GM12878 (cell line): ENCODE results near the gene CCSER1. TPM values are rescaled to one million over a fixed set of nuclear protein-coding genes. Genes with fewer than 3 reads are reported as not detected.
"Not testable (repeated sequence)": the region's sequence is repeated elsewhere in the genome, so short reads cannot be mapped to it uniquely, and the experiment has no call there.

Experiments
- ATAC-seq: fragments of 200-7000 bp; cut with Tn5 transposase; 3 replicates; pipeline ENCODE4 v1.9.1; 2020; ENCODE audit warnings: mild to moderate bottlenecking, moderate library complexity
- BruUV-seq: library from RNA; stranded (reverse); fragments of 400-500 nt; replicated peaks from 2 replicates; lab custom pipeline; 2021; lab: Mats Ljungman, UMichigan
- CTCF ChIA-PET: fragments of 300-600 bp; sonication (Branson Sonifier 250); formaldehyde crosslinking; extraction: SDS; loops from one replicate; lab custom pipeline; 2021; ENCODE audit warnings: inconsistent platforms; lab: Yijun Ruan, JAX
- POLR2A ChIA-PET: fragments of 350-600 bp; formaldehyde crosslinking; extraction: SDS; loops from one replicate; lab custom pipeline; 2021; ENCODE audit warnings: inconsistent platforms; lab: Charles Lee
- RAD21 ChIA-PET: fragments of 300-600 bp; sonication (Branson Sonifier 250); formaldehyde crosslinking; loops from one replicate; lab custom pipeline; 2023; ENCODE audit warnings: antibody characterized with exemption; ENCODE audit not compliant: unreplicated experiment; lab: Charles Lee
- SMC1A ChIA-PET: fragments of 300-600 bp; sonication (Branson Sonifier 250); formaldehyde crosslinking; loops from one replicate; lab custom pipeline; 2023; ENCODE audit not compliant: unreplicated experiment, uncharacterized antibody; lab: Charles Lee
- DNase-seq: peaks from one replicate; pipeline ENCODE4 v3.0.0-alpha.2; 2011; ENCODE audit warnings: low read depth, low spot score
- FAIRE-seq: peaks from 3 replicates; lab custom pipeline; 2011; peaks lifted over from hg19 to GRCh38; lab: Jason Lieb, UNC
- H2AFZ ChIP-seq: 2 replicates; pipeline ENCODE4 v1.6.0; 2011; ENCODE audit warnings: low read depth, low read length, control low read depth; ENCODE audit not compliant: control insufficient read depth
- H3K27ac ChIP-seq: 2 replicates; pipeline ENCODE4 v1.5.1; 2011; ENCODE audit warnings: control low read depth; ENCODE audit not compliant: control insufficient read depth, insufficient read depth
- H3K27me3 ChIP-seq, 2 experiments: replicated peaks in 1 of 2; 2 replicates each; pipeline versions ENCODE4 v1.6.0 to v1.6.1; 2011; ENCODE audit warnings: low read length in 1 of 2; ENCODE audit not compliant: control insufficient read depth in 2 of 2, insufficient read depth in 2 of 2
- H3K36me3 ChIP-seq, 2 experiments: 2 replicates each; pipeline ENCODE4 v1.5.1; 2011; ENCODE audit warnings: low read length in 1 of 2; ENCODE audit not compliant: control insufficient read depth in 2 of 2, insufficient read depth in 2 of 2
- H3K4me1 ChIP-seq: 2 replicates; pipeline ENCODE4 v1.6.1; 2011; ENCODE audit warnings: mild to moderate bottlenecking, low read length, moderate library complexity, mixed read lengths; ENCODE audit not compliant: control insufficient read depth, insufficient read depth
- H3K4me2 ChIP-seq: 2 replicates; pipeline ENCODE4 v1.6.0; 2011; ENCODE audit warnings: control low read depth; ENCODE audit not compliant: control insufficient read depth, insufficient read depth
- H3K4me3 ChIP-seq: fragments of 200-600 bp; sonication (generic); 2 replicates; pipeline ENCODE4 v1.5.1; 2016
- H3K79me2 ChIP-seq: 2 replicates; pipeline ENCODE4 v1.6.0; 2011; ENCODE audit warnings: low read length; ENCODE audit not compliant: control insufficient read depth, insufficient read depth
- H3K9ac ChIP-seq: 2 replicates; pipeline ENCODE4 v1.8.0; 2011; ENCODE audit warnings: low read length, control low read depth, mixed read lengths; ENCODE audit not compliant: control insufficient read depth, insufficient read depth
- H3K9me3 ChIP-seq: replicated peaks from 3 replicates; pipeline ENCODE4 v1.5.1; 2011; ENCODE audit warnings: mild to moderate bottlenecking, low read length; ENCODE audit not compliant: control insufficient read depth, insufficient read depth
- H4K20me1 ChIP-seq: 2 replicates; pipeline ENCODE4 v1.6.0; 2011; ENCODE audit not compliant: control insufficient read depth, insufficient read depth
- ASH2L ChIP-seq: fragments of 300-600, 200-600 bp; sonication (generic); IDR thresholded peaks from 2 replicates; pipeline ENCODE4 v1.6.1; 2017; ENCODE audit warnings: low read depth, mild to moderate bottlenecking, borderline replicate concordance
- CREB1 ChIP-seq: IDR thresholded peaks from 2 replicates; pipeline ENCODE4 v1.6.1; 2012; ENCODE audit warnings: low read depth, mild to moderate bottlenecking, inconsistent platforms
- MTA2 ChIP-seq: fragments of 450-650 bp; IDR thresholded peaks from 2 replicates; pipeline ENCODE4 v1.6.1; 2016; ENCODE audit warnings: low read depth, mild to moderate bottlenecking, moderate library complexity
- MYC ChIP-seq: IDR thresholded peaks from 2 replicates; pipeline ENCODE4 v1.6.1; 2011; ENCODE audit warnings: mild to moderate bottlenecking, low read length, moderate library complexity, inconsistent platforms; ENCODE audit not compliant: insufficient read depth, insufficient replicate concordance, insufficient read length, severe bottlenecking
- YY1 ChIP-seq: IDR thresholded peaks from 2 replicates; pipeline ENCODE4 v1.6.1; 2011; ENCODE audit warnings: low read depth, mild to moderate bottlenecking, low read length
- WGBS: methylation state at CpG from one replicate; pipeline ENCODE4 v1.1.6; 2016; ENCODE audit warnings: low lambda C conversion rate; ENCODE audit not compliant: insufficient replicate concordance, insufficient coverage; ENCODE audit errors: missing lambda C conversion rate; 5-methylcytosine and 5-hydroxymethylcytosine counted together
- in situ Hi-C: fragments of 300-500 bp; cut with MboI; formaldehyde crosslinking; loops from 9 replicates; pipeline ENCODE4 v1.14.3; 2018; ENCODE audit warnings: mixed read lengths
- intact Hi-C: fragments of 100-400 bp; cut with micrococcal nuclease; formaldehyde crosslinking; loops from one replicate; pipeline ENCODE4 v1.14.2; 2022; ENCODE audit not compliant: unreplicated experiment
- polyA plus RNA-seq, 11 experiments: library from polyadenylated mRNA; depleted of rRNA in 4 of 11; unstranded in 6 of 11; stranded (reverse) in 5 of 11; fragments of >200 nt; fragmentation: Nextera tagmentation in 4 of 11; fragmentation: Illumina TruSeq in 1 of 11; extraction: Ambion mirVana in 4 of 11; extraction: Trizol in 1 of 11; gene quantifications; 1 replicate in 1 of 11; 2 replicates in 10 of 11; pipeline versions ENCODE4 v1.2.1 to v1.2.3, GENCODE V29; 2011 to 2016; ENCODE audit warnings: inconsistent platforms in 2 of 11, missing spikeins in 2 of 11, low read depth in 1 of 11
- total RNA-seq, 4 experiments: library from RNA; depleted of rRNA in 3 of 4; stranded (reverse); fragments of >200 nt in 3 of 4; fragmentation: Illumina TruSeq in 1 of 4; extraction: Trizol in 1 of 4; gene quantifications; 2 replicates each; pipeline versions ENCODE4 v1.2.1 to v1.2.3, GENCODE V29; 2013 to 2021
- TF ChIP-seq, protein P1 (sequence below): IDR thresholded peaks from 2 replicates; pipeline ENCODE4 v1.6.1; 2012; ENCODE audit warnings: low read depth, low read length, improper control_type of control experiment

CCSER1 gene
- total and polyA plus RNA-seq, 10 of the 15 experiments (the other 5 are each of a cell fraction or from before 2014, with no cell fraction given), result 0.22 to 2.7 (median 1.0) TPM

DNA sequence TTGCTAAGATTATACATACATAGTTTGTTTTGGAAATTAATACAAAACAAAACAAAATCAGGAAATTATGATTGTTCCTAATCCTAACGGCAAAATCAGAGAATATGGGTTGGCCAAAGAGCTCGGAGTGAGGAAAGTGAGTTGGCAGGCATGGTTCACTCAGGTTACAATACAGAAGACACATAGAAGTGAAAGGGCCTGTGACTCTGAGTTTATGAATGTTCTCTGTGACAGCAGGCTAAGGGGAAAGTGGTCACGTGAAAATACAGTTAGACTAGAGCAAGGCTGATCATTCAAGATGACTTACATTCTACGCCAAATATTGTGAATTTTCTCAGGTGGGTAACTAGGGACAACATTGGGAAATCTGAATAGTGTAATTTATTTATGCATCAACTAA is 1001.3 kb downstream of the CCSER1 start (continued):
- TF ChIP-seq, protein P1, sequence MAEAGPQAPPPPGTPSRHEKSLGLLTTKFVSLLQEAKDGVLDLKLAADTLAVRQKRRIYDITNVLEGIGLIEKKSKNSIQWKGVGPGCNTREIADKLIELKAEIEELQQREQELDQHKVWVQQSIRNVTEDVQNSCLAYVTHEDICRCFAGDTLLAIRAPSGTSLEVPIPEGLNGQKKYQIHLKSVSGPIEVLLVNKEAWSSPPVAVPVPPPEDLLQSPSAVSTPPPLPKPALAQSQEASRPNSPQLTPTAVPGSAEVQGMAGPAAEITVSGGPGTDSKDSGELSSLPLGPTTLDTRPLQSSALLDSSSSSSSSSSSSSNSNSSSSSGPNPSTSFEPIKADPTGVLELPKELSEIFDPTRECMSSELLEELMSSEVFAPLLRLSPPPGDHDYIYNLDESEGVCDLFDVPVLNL, result no peak
- TF ChIP-seq YY1 (no peak), MYC (no peak), MTA2 (no peak)

DNA sequence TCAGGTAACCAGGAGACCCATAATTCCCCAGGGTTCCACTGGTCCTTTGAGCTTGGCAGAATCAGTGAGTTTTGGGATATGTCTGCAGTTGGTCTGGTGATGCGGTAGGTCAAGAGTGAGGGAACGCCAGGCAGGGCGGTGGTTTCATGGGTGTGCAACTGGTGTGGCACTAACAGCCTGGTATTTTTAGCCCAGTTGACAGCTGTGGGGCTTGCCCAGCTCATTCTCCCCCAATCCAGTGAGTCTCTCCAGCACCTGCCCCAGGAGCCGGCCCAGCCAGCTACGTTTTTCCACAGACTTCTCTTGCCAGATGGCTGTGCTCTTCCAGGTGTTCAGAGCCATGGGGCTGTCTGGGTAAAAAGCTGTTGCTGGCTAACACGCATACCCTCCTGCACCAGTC is 1019.9 kb downstream of the CCSER1 start:
- POLR2A ChIA-PET, result no interaction called here

DNA sequence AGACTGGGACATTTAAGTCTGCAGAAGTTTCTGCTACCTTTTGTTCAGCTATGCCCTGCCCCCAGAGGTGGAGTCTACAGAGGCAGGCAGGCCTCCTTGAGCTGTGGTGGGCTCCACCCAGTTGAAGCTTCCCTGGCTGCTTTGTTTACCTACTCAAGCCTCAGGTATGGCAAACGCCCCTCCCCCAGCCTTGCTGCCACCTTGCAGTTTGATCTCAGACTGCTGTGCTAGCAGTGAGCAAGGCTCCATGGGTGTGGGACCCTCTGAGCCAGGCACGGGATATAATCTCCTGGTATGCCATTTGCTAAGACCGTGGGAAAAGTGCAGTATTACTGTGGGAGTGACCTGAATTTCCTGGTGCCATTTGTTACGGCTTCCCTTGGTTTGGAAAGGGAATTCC is 1026.8 kb downstream of the CCSER1 start:
- H4K20me1 ChIP-seq, FAIRE-seq, ATAC-seq, H3K27ac ChIP-seq, in situ Hi-C loops, intact Hi-C loops, H3K4me1 ChIP-seq, H2AFZ ChIP-seq, DNase-seq, RAD21 ChIA-PET, BruUV-seq, H3K9me3 ChIP-seq, SMC1A ChIA-PET, H3K9ac ChIP-seq, H3K79me2 ChIP-seq, H3K4me2 ChIP-seq, POLR2A ChIA-PET, H3K36me3 ChIP-seq, H3K4me3 ChIP-seq, H3K27me3 ChIP-seq: not testable (repeated sequence)
- 23% methylated on average over 4 of the region's 4 CpGs for WGBS
- CTCF ChIA-PET, result interaction anchor here (0.6 kb wide), 1 partner anchor 65 kb away, joined by 5 read pairs; no protein-coding TSS in a partner anchor

More for the DNA sequence above, 1019.9 kb downstream of the CCSER1 start:
- H3K9ac ChIP-seq, result no peak overlapping the region
- FAIRE-seq, result no peak
- in situ Hi-C loops (no loop called here), intact Hi-C loops (no loop called here)
- H3K4me2 ChIP-seq, result no peak overlapping the region
- WGBS, result 52% methylated on average over 5 of the region's 6 CpGs
- BruUV-seq, result no TSS peak
- H3K4me3 ChIP-seq, result no peak overlapping the region
- H3K4me1 ChIP-seq, result no peaks in the 10 kb centered on the region
- no peaks in the 10 kb centered on the region for H3K27me3 ChIP-seq
- ChIA-PET SMC1A (no interaction called here), CTCF (no interaction called here), RAD21 (no interaction called here)
- DNase-seq, result no peak
- no peaks in the 10 kb centered on the region for H3K79me2 ChIP-seq
- no peak overlapping the region for H2AFZ ChIP-seq
- no peaks in the 10 kb centered on the region for H3K9me3 ChIP-seq
- no peak overlapping the region for H3K27ac ChIP-seq
- ATAC-seq, result no peak
- TF ChIP-seq ASH2L (no peak), CREB1 (no peak)
- H3K36me3 ChIP-seq, result no peaks in the 10 kb centered on the region
- H4K20me1 ChIP-seq, result no peaks in the 10 kb centered on the region

DNA sequence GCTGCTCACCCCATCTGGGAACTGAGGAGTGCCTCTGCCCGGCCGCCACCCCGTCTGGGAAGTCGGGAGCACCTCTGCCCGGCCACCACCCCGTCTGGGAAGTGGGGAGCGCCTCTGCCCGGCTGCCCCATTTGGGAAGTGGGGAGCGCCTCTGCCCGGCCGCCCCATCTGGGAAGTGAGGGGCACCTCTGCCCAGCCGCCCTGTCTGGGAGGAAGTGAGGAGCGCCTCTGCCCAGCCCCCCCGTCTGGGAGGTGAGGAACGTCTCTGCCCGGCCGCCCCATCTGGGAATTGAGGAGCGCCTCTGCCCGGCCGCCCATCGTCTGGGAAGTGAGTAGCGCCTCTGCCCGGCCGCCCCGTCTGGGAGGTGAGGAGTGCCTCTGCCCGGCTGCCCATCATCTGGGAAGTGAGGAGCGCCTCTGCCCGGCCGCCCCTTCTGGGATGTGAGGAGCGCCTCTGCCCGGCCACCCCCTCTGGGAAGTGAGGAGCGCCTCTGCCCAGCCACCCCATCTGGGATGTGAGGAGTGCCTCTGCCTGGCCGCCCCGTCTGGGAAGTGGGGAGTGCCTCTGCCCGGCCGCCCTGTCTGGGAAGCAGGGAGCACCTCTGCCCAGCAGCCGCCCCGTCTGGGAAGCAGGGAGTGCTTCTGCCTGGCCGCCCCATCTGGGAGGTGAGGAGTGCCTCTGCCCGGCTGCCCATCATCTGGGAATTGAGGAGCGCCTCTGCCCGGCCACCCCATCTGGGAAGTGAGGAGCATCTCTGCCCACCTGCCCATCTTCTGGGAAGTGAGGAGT is 1040.9 kb downstream of the CCSER1 start:
- H3K27me3 ChIP-seq, RAD21 ChIA-PET, CTCF ChIA-PET, ATAC-seq, in situ Hi-C loops, H2AFZ ChIP-seq, H3K36me3 ChIP-seq, POLR2A ChIA-PET, intact Hi-C loops, H3K4me3 ChIP-seq, SMC1A ChIA-PET, H3K4me1 ChIP-seq, H3K4me2 ChIP-seq, BruUV-seq, FAIRE-seq, H4K20me1 ChIP-seq, DNase-seq, H3K27ac ChIP-seq, H3K9me3 ChIP-seq, H3K79me2 ChIP-seq, H3K9ac ChIP-seq: not testable (repeated sequence)
- WGBS, result 69% methylated on average over 35 of the region's 42 CpGs
